ENCODE data around the gene SNX9.

SNX9 gene

DNA sequence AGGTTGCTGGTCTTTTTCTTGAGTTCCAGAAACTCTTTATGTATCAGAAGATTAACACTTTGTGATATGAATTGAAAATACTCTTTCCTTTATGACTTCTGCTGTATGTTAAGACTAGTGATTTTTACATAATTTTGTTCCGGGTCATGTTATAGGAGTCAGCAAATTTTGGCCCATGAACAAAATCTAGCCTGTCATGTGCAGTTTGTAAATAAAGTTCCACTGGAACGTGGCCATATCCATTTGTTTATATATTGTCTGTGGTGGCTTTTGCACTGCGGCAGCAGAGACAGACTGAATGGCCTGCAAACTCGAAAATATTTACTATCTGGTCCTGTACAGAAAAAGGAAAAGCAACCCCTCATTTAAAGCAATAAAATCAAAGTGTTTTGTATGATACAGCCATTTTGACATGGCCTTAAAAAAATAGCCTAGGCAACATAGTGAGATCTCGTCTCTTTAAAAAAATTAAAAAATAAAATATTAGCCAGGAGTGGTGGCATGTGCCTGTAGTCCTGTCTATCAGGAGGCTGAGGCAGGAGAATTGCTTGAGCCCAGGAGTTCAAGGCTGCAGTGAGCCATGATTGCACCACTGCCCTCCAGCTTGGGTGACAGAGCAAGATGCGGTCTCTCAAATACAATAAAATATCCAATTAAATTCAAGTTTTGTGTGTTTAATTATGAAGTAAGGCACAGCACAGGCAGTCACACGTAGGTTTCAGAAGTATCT is 36.9 kb downstream of the SNX9 start:
- no peak for FAIRE-seq

GRCh38 chr6:157860505-157860991 is 37.5 kb downstream of the SNX9 start:
- FAIRE-seq: no peak

GRCh38 chr6:157861184-157861583 is 38.1 kb downstream of the SNX9 start:
- FAIRE-seq: no peak

- no peak for FAIRE-seq
These were observed 38.8 kb downstream of the SNX9 start for GRCh38 chr6:157861814-157862213.

GRCh38 chr6:157862706-157863105 is 39.7 kb downstream of the SNX9 start:
- FAIRE-seq: no peak

DNA sequence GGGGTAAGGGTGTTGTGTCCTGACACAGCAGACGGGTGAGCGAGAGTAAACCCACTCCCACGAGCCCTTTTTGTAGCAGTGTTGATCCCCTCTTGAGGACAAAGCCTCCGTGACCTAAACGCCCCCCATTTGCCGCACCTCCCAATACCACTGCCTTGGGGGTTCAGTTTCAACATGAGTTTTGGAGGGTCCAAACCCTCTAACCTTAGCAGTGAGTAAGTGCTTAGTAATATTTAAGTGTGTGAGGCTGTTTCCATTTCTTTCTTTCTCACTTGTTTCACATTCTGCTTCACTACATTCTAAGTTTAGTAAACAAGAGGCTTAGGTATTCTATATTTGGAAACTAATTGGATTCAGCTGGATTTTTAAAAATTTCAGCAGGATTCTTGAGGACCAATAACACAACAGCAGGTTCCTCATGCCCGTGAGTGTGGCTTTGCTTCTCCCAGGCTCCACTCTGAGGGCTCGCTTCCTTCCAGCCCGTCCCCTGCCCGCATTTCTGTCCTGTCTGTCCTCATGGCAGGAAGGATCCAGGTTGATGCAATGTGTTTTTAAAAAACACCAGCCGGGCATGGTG is 41.2 kb downstream of the SNX9 start:
- FAIRE-seq: no peak

GRCh38 chr6:157865249-157865648 is 42.2 kb downstream of the SNX9 start:
- FAIRE-seq: no peak

- no peak for FAIRE-seq
These were observed 44.1 kb downstream of the SNX9 start for GRCh38 chr6:157867155-157867559.

- FAIRE-seq: no peak
These were observed 44.9 kb downstream of the SNX9 start for GRCh38 chr6:157867981-157868380.

- FAIRE-seq: no peak
These were observed 45.8 kb downstream of the SNX9 start for GRCh38 chr6:157868835-157869234.

DNA sequence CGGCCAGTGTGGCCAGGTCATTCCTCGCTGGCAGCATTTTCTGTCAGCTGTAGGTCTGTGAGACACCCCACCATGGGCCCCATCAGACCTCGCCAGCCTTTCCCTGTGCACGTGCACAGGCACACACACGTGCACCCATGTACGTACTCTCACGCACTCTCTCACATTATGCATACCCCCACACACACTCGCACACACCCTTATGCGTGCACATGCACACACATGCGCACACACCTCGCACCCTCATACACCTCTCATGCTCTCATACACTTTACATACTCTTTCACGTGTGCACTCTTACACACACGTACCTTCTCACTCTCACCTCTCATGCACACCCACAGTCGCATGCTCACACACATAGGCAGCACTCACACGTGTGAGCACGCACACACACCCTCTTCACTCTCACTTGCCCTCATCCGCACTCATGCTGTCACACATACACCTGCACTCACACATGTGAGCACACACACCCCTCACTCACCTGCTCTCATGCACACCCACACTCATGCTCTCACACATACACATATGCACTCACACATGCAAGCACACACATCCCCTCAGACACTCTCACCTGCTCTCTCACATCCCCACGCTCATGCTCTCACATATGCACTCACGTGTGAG is 46.7 kb downstream of the SNX9 start:
- no peak for FAIRE-seq

- no peak for FAIRE-seq
These were observed 50.8 kb downstream of the SNX9 start for GRCh38 chr6:157873735-157874344.

DNA sequence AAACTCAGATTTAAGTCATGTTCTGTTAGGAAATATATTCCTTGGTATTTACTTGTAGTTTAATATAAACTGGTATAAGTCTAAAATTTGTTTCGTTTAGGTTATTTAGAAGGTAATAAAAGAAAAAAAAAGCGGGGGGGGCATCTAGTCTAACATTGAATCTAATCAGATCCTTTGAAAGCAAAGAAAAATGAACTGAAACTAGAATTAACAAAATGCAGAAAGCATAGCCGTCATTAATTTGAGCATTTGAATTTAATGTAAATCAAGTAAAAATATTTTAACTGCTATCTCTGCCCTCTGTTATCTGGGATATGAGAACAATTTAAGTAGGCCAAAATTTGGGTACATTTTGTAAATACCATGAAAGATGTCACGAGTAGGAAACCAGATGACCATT is 54.1 kb downstream of the SNX9 start:
- no peak for FAIRE-seq

- no peak for FAIRE-seq
These were observed 54.8 kb downstream of the SNX9 start for GRCh38 chr6:157877573-157878438.

GRCh38 chr6:157879034-157879872 is 56.2 kb downstream of the SNX9 start:
- no peak for FAIRE-seq

DNA sequence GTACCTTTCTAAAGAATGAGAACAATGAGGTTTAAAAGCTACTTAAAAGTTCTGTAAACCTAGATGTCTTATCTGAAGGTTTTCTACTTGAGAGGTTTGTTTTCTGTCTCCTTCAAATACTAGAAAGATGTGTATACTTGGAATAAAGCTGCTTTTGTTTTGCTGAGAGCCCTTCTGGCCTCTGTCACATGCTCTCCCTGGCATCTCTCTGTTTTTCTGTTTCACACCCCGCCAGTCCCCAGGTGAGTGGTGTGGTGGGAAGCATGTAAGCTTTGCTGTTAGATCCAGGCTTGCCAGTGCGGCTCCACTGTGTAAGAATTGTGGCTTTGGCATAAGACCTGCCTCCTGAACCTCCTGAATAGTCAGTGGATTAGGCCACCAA is 56.8 kb downstream of the SNX9 start:
- no peak for FAIRE-seq

DNA sequence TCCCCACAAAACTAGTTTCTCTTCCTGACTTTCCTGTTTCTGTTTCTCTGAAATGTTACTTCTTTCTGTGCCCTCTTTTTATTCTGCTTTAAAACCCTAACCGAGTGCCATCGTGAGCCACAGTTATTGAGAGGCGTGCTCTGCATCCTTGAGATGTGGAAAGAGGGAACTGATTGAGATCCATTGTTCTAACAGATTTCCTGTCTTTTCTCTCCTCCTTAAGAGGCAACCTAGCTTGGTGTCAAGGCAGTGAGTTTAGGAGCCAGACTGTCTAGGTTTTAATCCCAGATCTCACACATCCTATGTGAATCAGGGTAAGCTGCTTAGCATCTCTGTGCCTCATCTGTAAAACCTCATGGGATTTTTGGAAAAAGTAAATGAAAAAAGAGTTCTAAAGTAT is 57.5 kb downstream of the SNX9 start:
- no peak for FAIRE-seq

GRCh38 chr6:157881342-157881741 is 58.3 kb downstream of the SNX9 start:
- FAIRE-seq: no peak

DNA sequence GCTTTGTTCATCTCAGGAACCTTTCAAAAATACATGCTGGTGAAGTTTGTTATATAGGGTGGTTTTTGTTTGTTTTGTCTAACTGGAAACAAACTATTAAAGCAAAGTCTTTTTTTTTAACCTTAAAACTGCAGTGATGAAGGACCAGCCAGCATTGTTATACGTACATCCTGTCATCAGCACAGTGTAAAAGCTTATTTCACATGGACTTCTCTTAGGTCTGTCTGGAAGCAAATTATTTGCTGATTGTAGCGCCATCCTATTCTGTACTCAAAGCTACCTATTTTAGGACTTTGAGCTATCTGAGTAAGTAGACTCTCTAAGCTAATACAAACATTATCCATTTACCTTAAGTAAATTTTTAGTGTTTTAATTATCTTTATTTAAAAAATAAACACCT is 61.7 kb downstream of the SNX9 start:
- no peak for FAIRE-seq

DNA sequence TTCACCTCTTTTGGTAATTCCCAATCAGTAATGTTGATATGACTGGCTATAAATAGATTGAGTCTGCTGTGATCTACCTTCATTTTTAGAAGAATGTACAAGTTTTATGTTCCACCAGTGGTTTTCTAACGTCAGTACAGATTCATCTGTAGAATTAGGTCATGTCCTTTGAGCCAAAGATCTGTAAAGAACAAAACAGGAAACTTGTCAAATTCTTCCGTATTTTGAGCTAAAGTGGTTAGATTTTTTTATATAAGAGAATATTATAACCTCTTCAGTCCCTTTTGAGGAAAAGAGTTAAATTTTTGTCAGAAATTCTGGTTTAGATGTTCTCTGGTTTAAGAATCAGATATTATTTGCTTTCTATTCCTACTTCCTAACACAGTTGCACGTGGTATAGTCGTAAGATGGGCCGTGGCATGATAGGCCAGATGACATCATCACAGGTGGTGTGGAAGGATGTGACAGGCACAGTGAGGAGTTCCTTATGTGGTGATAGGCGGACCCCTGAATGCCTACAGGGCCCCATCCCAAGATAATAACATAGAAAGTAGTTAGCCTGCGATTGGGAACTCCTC is 62.3 kb downstream of the SNX9 start:
- FAIRE-seq: no peak

DNA sequence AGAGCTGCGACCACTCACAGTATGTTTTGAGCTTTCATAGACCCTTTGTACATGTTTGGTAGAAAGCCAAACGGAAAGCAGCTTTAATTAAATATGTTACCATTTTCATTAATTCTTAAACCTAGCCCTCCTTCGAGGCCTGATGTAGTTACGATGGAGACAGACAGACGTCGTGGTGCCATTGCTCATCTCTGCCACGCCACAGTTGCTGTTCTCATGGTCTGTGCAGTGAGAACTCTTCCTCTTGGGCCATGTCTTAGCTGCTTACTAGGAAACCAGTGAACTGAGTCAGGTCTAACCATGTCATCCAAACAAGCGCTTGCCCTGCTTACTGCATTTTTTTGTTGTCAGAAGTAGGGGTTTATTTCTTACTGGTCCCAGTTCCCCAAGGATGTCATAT is 62.8 kb downstream of the SNX9 start:
- FAIRE-seq: no peak

All from endometrium (tissue), 2 donors.